GM18498 (cell line): ENCODE measurements around the gene THRSP.
"Not testable (repeated sequence)": the region's sequence is repeated elsewhere in the genome, so short reads cannot be mapped to it uniquely, and the experiment has no call there.

Source experiments
- ATAC-seq: cut with Tn5 transposase; IDR thresholded peaks from one replicate; pipeline ENCODE4 v1.9.1; 2021; ENCODE audit warnings: mild to moderate bottlenecking, moderate library complexity; ENCODE audit not compliant: unreplicated experiment

THRSP gene

DNA sequence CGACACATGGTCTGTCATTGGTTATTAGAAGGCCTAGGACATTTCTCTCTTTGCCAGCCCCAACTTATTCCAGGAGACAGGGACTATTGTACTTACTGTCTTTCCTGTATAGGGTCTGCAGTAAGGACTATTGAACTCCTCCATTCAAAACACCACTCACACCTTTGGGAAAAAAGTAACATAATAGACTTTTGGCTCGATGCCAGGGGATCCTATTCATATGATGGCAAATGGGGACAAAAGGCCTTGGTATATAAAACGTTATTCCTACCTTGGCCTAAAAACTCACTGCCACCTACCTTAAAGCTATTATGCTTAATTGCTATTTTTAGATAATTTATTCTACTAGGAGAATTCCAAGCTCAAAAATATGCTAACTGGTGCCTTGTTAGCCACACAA, 22.3 kb downstream of the THRSP start:
- ATAC-seq, result no peak

DNA sequence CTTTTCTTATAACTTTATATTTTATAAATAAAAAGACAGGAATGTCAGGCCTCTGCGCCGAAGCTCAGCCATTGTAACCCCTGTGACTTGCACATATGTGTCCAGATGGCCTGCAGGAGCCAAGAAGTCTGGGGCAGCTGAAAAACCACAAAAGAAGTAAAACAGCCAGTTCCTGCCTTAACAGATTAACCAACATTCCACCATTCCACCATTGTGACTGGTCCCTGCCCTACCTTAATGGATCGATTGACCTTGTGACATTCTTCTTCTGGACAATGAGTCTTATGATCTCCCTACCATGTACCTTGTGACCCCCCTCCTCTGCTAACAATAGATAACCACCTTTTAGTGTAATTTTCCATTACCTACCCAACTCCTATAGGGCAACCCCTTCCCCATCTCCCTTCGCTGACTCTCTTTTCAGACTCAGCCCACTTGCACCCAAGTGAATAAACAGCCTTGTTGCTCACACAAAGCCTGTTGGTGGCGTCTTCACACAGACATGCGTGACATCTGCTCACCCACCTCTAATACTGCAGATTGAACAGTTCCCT, 22.9 kb downstream of the THRSP start:
- not testable (repeated sequence) for ATAC-seq

DNA sequence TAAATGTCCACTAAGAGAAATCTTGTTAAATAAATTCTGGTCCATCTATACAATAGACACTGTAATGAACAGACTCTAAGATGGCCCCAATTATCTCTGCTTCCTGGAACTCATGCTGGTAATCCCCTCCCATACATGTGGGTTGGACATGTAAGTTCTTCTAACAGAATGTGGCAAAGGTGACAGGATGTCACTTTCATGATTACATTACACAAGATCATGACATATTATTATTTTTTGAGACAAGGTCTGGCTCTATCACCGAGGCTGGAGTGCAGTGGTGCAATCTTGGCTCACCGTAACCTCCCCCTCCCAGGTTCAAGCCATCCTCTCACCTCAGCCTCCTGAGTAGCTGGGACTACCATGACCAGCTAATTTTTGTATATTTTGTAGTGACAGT, 30.6 kb downstream of the THRSP start:
- ATAC-seq, result no peak

DNA sequence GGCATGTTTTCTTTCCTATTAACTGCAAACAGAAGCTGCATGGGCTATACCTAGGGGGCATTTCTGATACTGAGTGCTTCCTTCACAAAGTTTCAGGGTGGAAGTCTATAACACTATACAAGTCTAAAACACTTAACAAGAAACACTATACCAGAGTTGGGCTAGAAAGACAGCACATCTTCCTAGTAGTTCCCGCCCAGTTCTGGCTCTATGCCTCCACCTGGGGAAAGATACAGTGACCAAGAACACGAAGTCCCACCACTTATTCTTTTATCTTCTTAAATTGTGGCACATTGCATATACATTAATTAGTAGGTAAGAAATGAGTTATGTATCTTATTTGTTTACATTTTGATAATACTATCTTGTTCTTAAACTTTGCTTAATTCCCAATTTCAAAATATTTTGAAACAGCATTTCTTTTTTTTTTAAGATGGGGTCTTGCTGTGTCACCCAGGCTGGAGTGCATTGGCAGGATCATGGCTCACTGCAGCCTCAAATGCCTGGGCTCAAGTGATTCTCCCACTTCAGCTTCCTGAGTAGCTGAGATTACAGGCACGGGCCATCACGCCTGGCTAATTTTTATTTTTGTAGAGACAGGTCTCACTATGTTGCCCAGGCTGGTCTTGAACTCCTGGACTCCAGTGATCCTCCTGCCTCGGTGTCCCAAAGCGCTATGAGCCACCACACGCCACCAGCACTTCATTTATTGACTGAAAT, 34.2 kb downstream of the THRSP start:
- no peak for ATAC-seq

DNA sequence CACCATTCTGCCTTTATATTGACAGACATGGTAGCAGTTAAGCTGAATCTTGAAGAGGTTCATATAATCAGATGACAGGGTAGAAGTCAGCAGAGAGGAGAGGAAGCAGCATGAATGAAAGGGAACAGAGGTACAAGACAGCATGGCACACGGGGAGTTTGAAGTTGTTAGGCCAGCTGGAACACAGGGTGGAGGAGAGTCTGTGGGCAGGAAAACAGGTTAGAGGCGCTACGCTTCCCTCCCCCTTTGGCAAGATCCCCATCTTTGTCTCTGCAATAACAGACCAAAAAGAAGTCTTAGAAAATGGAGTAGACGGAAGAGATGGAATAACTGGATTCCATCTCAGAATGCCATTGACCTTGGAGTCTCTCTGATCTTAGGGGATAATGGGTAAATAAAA, 36.0 kb downstream of the THRSP start:
- ATAC-seq, result no peak

DNA sequence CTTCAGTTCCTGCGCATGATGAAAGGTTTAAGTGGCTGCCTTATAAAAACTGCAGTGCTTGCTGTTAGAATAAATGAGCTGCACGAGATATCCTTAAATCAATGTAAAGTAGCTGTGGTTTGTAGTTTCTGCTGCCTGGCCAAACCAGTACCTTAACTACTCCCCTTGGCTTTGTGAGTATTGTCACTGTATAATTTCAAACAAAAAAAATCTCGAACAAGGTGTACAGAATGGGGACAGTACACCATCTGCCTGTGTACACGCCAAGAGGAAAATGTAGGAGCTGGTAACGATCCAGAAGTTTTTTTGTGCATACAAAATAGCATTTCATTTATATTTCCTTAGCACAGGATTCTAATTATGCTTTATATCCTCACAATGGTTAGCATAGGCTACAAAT, 36.6 kb downstream of the THRSP start:
- no peak for ATAC-seq

DNA sequence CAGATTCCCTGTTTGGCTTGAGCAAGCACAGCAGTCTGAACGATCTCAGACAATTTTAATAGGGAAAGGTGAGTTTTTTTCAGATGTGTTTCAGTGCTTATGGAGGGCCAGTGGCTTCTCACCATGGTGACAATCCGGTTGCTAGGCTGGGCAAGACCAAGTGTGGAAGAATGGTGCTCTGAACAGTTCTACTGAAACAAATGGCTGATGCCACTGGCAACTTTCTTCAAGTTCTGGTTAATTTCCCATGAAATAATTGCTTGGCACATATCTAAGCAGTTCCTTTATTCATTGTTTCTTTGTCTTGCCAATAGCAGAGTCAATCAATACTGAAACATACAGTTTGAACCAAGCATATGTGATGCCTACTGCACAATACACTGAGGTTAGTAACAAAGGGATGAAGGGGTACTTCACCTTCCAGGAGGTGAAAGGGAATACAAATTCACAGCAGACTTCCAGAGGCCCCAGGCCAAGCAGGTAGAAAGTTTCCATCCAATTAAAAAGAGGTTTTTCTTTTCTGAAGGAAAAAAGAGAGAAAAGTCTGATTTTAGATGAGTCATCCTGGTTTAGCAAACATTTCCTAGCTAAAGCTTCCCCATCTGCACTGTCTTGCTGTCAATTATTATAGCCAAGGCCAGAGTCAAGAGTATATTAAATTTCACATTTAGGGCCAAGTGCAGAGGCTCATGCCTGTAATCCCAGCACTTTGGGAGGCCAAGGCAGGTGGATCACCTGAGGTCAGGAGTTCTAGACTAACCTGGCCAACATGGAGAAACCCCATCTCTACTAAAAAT, 37.2 kb downstream of the THRSP start:
- ATAC-seq, result no peak

DNA sequence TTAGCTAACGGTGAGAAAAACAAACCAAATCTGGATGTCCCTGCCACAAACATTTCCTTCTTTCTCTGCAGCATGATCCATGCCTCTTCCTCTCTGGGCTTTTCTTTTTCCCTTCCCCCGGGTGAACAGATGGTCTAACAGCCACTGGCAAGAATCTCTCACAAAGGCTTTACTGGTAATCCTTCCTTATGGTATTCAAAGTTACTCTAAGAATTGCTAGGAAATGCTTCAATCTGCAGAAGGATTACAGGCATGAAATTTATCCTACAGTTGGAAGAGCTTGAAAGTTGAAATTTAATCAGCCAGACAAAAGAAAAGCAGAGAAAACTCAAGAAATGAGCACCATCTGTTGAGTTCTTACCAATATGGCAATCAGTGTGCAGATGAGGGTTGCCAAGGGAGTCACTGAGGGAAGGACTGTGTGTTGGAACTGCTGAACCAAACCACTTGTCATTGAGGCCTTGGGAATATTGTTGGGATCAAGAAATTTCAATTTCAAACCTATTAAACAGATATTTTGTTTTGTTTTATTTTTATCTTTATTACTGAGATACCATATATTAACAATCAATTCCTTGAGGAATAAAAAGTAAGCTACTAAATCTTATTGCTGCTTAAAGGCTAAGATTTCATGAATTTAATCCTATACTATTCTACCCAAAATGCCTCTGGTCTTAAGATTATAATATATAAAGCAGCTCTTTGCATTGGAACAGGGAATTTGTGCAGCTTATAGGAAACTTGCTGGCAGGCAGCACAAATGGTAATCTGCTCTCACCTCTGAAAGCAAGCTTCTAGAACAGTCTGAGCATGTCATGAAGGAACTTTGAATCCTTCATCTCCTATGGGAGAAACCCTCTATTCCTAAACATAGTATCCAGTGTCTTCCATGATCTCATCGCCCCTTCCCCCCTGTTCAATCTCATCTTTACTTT, 45.7 kb downstream of the THRSP start:
- no peak for ATAC-seq

DNA sequence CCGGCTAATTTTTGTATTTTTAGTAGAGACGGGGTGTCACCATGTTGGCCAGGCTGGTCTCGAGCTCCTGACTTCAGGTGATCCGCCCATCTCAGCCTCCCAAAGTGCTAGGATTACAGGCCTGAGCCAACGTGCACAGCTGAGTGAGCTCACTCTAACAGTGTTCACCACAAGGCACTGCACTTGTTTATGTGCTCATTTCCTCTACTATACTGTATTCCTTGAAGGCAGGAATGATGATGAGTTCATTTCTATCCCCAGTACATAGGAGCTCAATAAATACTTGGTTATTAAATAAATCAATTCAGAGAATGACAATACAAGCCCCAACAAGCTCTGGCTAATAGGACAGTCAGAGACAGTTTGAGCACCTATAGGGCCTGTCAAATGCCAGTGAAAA, 46.7 kb downstream of the THRSP start:
- no peak for ATAC-seq

DNA sequence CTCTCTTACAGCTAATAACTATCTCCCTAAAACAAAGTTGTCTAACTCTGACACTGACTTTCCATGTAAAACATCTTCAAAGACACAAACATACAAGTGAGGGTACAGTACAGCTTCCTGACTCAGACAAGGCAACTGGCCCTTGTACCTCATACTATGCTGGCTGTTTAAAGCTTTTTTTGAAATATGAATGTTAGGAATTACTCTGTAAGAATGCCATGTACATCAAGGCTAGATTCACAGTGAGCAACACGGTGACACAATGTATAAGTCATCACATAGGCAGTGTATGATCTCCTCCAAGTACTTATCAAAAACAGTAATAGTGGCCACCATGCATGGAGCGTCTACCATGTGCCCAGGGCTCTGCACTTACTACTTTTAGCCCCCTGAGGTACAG, 47.2 kb downstream of the THRSP start:
- ATAC-seq, result no peak

DNA sequence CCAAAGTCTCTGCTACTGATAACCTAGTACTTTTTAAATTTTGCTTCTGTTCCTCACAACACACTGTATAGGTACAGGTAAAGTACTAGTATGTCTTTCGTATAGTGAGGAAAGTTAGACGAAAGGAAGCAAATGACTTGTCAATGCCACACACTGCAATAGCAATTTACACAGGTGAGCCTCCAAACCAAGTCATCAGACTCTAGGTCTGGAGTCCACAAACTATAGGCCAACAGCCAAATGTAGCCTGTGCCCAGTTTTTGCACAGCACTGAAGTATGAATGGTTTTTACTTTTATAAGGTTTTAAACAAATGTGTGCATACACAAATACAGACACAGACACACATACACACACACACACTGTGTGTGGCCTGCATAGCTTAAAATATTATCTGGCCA, 47.6 kb downstream of the THRSP start:
- no peak for ATAC-seq

DNA sequence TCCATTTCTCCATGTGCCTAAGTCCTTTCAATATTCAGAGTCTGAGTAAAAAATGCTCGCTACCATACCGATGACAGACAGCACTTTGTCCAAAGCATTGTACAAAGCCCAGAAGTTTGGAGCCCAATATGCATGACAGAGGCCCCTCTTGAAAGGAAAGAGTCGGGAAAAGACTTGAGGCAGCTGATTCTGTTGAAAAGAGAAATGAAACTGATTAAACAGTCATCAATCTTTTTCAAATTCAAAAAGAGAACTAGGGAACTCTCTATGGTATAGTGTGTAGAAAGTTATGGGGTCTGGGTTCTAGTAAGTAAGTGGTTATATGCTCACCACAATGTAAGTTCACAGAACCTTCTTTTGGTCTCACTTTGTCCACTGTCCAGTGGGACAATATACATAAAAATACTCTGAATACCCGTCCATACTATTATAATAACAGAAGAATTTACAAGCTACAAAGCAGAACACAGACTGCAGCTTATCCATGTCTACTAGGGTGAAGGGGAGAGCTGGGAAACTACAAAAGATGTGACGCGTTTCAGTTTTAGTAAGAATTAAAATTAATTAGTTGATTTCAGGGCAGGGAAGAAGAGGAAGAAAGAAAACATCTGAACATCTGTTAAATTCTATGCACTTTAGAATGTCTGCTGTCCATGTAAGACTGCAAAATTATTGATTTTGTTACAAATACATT, 49.1 kb downstream of the THRSP start:
- ATAC-seq, result peak; percentile 80
